NCI-H524 treated with DMSO at 0.1 percent for 48 hours (cell line): ENCODE measurements around the gene MBD3.
"Not testable (repeated sequence)": the region's sequence is repeated elsewhere in the genome, so short reads cannot be mapped to it uniquely, and the experiment has no call there.

Experiments used
- DNase-seq: peaks from one replicate; lab custom pipeline; 2025; lab: John Stamatoyannopoulos, UW

MBD3 gene

DNA sequence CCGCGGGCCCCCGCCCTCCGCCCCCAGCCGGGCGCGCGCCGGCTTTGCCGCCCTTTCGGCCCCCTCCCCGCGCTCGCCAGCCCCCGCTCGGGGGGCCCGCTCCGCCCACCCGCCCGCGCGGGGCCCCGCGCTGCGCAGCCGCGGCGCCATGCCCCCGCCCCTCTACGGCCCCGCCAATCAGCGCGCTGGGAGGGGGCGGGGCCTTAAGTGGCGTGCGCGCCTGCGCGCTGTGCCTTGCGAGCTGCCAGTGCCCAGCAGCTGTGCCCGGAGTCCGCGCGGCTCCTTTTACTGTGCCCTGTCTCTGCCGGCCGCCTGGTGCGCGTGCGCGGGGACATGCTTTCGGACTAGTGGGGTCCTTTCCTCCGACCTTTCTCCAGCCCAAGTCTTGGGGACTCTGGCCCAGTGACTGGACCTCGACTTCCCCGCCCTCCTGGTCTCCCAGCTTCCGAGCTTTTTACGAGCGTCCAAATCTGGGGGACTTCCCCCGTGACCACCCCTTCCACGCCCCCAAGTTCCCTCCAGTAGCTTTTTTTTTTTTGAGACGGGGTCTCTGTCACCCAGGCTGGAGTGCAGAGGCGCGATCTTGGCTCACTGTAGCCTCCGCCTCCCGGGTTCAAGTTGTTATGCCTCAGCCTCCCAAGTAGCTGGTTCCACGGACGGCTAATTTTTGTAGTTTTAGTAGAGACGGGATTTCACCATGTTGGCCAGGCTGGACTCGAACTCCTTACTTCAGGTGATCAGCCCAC is at the start of gene MBD3:
Gene MBD3 (minus strand): TSS at position 111 of the 746 bp plus-strand sequence. CDS start 234 bp downstream, outside the sequence.
- DNase-seq: peak; percentile 68

- DNase-seq: not testable (repeated sequence)
Measured at GRCh38 chr19:1640893-1641448, 48.3 kb upstream of the MBD3 start.

DNA sequence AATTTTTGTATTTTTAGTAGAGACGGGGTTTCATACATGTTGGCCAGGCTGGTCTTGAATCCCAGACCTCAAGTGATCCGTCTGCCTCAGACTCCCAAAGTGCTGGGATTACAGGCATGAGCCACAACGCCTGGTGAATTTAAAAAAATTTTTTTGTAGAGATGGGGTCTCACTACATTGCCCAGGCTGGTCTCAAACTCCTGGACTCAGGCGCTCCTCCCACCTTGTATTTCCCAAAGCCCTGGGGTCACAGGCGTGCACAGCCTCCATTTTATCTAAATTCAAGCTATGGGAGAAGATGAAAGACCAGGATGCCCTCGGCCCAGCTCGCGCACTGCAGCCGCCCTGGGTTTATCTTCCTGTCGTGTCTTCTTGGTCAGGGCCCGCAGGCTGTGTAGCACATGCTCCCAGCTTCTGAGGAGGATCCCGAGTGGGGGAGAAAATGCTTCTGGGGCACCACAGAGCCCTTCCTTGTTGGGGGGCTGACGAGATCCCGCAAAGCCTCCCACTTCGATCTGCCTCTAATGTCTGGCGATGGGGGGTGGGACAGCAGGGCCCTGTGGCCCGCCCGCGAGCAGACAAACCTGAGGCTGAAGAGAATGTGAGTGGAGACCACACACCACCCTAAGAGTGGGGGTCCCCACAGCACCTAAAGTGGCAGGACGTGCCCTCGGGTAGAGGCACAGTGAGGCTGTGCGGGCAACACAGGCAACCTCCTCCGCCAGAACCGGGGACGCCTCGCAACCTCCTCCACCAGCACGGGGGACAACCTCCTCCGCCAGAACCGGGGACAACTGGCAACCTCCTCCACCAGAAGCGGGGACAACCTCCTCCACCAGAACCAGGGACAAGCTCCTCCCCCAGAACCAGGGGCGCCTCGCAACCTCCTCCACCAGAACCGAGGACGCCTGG is 43.9 kb upstream of the MBD3 start:
- DNase-seq: no peak

GRCh38 chr19:1634938-1635243 is 42.2 kb upstream of the MBD3 start:
- DNase-seq: no peak

GRCh38 chr19:1634242-1634937 is 41.7 kb upstream of the MBD3 start:
- no peak for DNase-seq

- DNase-seq: no peak
Measured at GRCh38 chr19:1633269-1633826, 40.7 kb upstream of the MBD3 start.

DNA sequence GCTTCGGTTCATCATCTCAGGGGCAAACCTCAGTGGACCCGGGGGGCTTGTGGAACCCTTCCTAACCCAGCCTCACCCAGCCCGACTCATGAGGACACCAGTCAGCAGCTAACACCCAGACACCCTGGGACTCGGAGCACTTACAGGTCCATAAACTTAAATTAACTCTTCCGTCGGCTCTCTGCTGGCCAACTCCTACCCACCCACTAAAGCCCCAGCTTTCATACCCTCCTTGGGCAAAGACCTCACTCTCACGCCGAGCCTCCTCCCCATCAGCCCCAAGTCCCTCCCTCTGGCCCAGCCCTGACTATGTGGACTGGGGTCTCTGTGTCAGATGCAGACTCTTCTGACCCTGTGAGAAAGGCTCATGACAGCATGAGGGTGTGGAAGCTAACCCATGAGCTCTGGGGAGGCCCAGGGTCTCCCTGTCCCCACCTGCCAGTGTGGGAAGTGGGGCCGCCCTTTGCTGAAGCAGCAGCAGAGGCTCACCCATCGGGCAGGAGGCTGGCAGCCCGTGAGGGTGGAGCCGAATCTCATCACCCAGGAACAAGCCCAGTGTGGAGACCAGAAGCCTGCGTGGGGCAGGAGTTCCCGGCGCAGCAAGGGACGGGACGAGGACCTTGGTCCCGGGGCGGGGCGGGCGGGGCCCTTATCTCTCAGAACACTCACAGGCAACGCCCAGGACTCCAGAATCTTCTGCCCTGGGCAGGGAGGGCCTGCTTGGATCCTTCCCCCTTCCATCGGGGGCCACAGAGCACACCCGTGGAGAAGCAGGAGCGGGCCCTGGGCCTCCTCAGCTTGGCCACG is 40.0 kb upstream of the MBD3 start:
- no peak for DNase-seq

GRCh38 chr19:1631557-1632100 is 39.0 kb upstream of the MBD3 start:
- DNase-seq: no peak

- DNase-seq: no peak
Measured at GRCh38 chr19:1630811-1631210, 38.1 kb upstream of the MBD3 start.

- no peak for DNase-seq
Measured at GRCh38 chr19:1630012-1630411, 37.3 kb upstream of the MBD3 start.

DNA sequence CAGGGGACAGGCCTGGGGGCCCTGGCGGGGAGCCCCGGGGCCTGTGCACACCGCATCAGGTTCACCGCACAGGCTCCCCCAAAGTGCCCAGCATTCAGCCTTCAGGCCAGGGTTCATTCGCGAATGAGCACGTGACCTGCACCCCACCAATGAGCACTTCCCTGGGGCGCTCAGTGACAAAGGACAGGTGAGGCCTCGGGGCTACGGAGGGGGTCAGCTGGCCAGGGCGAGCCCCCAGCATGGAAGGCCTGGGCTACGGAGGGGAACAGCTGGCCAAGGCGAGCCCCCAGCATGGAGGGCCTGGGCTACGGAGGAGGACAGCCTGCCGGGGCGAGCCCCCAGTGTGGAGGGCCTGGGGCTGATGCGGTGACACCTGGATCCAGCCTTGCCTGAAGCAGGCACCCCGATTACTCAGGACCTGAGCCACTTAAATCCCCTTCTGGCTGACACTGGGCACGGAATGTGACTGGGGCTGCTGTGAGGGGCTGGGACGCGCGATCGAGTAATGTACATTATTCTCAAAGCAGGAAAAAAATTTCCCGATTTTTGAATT is 36.7 kb upstream of the MBD3 start:
- no peak for DNase-seq

GRCh38 chr19:1627194-1627593 is 34.5 kb upstream of the MBD3 start:
- DNase-seq: no peak

GRCh38 chr19:1626417-1627010 is 33.8 kb upstream of the MBD3 start:
- no peak for DNase-seq

DNA sequence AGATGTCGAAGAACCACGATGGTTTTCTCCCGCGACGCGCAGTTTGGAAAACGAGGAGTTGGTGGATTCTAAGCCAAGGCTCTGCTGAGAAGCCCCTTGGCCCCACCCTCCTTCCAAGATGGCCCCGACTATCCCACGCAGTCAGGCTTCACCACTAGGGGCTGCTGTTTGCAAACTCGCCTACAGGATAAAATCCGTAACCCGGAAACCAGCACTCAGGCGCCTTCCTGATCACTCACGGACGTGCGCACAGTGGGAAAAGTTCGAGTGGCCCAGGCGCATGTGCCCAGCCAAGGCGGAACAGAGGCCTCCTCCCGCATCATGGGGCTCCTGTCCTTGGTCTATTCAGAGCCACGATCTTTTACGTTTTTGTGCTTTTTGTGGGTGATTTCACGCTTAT is 31.8 kb upstream of the MBD3 start:
- DNase-seq: no peak

- DNase-seq: no peak
Measured at GRCh38 chr19:1622541-1622940, 29.9 kb upstream of the MBD3 start.

GRCh38 chr19:1622007-1622406 is 29.3 kb upstream of the MBD3 start:
- DNase-seq: no peak

DNA sequence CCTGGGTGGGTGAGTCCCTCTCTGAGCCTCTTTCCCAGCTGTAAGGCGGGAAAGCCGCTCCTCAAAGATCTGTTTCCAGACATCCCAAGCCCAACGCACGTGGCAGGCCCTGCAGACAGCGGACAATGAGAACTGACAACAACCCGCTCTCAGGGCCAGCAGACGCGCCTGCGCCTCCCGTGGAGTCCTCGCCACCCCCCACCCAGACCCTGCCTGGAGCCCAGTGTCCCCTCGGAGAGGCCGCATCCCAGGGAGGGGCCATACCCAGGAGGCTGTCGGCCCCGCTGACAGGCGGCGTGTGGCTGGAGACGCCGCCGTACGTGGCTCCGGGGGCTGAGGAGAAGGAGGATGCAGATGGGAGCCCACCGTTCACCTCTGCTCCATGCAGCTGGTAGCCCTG is 28.9 kb upstream of the MBD3 start:
- DNase-seq: no peak

GRCh38 chr19:1621021-1621420 is 28.4 kb upstream of the MBD3 start:
- DNase-seq: no peak

DNA sequence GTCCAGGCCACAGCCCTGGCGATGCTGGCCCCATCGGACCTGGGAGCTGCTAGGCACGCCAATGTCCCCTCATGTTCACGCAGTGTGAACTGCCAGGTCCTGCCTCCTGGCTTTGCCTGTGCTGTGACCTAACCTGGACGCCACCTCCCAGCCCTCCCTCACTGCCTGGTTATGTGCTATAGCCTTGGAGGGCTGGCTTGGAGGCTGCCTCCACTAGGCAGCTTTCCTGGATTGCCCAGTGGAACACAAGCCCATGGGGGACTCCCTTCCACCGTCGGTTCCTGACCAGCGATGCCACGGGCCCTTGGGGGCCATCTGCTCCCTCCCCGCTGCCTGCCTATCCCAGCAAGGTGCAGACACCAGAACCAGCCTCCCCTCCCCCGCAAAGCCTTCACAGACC is 27.8 kb upstream of the MBD3 start:
- no peak for DNase-seq

DNA sequence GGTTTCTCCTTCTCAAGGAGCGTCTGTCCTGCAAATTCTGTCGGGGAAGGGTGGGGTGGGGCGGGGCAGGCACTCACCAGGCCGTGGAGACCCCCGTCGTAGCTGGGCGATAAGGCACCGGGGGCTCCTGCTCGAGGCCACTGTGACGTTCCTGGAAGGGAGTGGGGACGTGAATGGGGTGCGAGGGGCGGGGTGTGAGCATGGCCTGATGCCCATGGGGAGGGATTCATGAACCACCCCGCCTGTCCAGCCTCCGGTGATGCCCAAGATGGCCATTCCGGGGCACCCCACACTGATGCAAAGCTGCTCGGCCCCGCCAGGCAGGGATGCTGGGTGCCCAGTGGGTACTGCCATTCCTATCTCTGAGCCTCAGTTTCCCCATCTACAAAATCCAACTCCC is 27.0 kb upstream of the MBD3 start:
- no peak for DNase-seq
